HFFc6 (cell line): ENCODE data around the gene NUDT3. TPM values are rescaled to one million over a fixed set of nuclear protein-coding genes. Genes with fewer than 3 reads are reported as not detected.
A peak's percentile ranks its signal among the peaks of the same experiment; 100 is the strongest.

Experiments used
- DNase-seq: peaks from one replicate; pipeline ENCODE4 v3.0.0-alpha.2; 2018
- H3K27ac Mint-ChIP-seq: 2 replicates; pipeline ENCODE4 v1.8.0; 2020; ENCODE audit warnings: mild to moderate bottlenecking, mixed read lengths
- H3K27me3 Mint-ChIP-seq: 2 replicates; pipeline ENCODE4 v1.8.0; 2021; ENCODE audit warnings: mild to moderate bottlenecking, moderate library complexity, mixed read lengths; ENCODE audit not compliant: insufficient read depth
- H3K36me3 Mint-ChIP-seq: 2 replicates; pipeline ENCODE4 v1.8.0; 2021; ENCODE audit warnings: low read depth, mixed read lengths
- H3K4me1 Mint-ChIP-seq: 2 replicates; pipeline ENCODE4 v1.8.0; 2020; ENCODE audit warnings: low read depth, mixed read lengths
- H3K4me3 Mint-ChIP-seq: 2 replicates; pipeline ENCODE4 v1.8.0; 2020; ENCODE audit warnings: mild to moderate bottlenecking, moderate library complexity, mixed read lengths
- H3K9me3 Mint-ChIP-seq: 2 replicates; pipeline ENCODE4 v1.8.0; 2020; ENCODE audit warnings: mild to moderate bottlenecking, mixed read lengths
- long read RNA-seq: library from polyadenylated mRNA; unstranded; transcript quantifications from one replicate; pipeline ENCODE4 v2.0.0, GENCODE V29; 2019
- total RNA-seq, 6 experiments: library from RNA; stranded (reverse); fragmentation: NEBNext Ultra II Directional; extraction: Animal tissue kit (Norgen Biotek cat#: 25700); gene quantifications; 2 replicates in 1 of 6; 3 replicates in 5 of 6; pipeline ENCODE4 v1.2.3, GENCODE V29; 2021
- TF ChIP-seq, protein P1 (sequence below): fragments of 200-600 bp; sonication (generic); IDR thresholded peaks from 2 replicates; pipeline ENCODE4 v1.5.0; 2021; ENCODE audit warnings: antibody characterized with exemption, mild to moderate bottlenecking

NUDT3 gene
- 10 to 100 TPM; 11.3 to 18.9 (median 16.6) TPM for total RNA-seq
- long read RNA-seq, full-length matches to known transcripts, result 8 of 41 reads
- long read RNA-seq, partial matches to known transcripts, result 1 of 41 reads
- long read RNA-seq, other reads (novel, unspliced or antisense), result 32 of 41 reads

DNA sequence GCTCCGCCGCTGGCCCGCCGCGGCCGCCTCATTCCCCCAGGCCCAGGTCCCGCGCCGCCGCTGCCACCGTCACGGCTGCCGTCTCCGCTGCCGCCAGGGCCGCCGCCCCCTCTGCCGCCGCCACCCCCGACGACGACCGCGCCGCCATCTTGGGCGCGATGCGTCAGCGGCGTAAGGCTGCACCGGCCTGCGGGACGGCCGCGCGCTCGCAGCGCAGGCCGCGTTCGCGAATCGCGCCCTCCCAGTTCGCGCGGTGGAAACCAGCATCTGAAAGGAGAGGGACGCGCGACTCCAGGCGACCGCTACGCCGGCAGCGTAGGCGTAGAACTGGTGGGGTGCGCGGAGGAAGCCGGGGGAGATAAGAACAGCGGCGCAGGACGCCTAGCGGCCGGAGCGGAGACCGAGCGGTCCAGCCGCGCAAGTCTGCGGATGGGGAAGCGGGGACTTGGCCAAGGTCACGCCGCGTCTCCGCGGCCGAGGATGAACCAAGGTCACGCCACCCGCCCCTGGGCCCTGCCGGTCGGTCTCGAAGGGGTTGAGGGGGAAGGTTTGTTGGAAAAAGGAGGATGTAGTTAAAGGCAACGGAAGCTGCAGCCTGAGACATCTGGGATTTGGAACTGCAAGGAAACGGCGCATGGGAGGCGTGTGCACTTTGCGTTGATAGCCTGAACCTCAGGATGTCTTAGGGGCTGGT is at the start of gene NUDT3:
Gene NUDT3, minus strand, starts transcription at position 173 of the 694 bp plus-strand sequence. CDS start 307 bp downstream, outside the sequence.
- Mint-ChIP-seq H3K4me1 (peaks cover 23% of the 10 kb centered on the region), H3K27me3 (no peaks in the 10 kb centered on the region; the same call in 1 of the 2 replicates), H3K9me3 (peaks cover 11% of the 10 kb centered on the region), H3K36me3 (peaks cover 10% of the 10 kb centered on the region; the same call in 1 of the 2 replicates), H3K4me3 (no peak within 1 kb of the TSS; the same call in 1 of the 2 replicates), H3K27ac (peak within 1 kb of the TSS; percentile 72)
- TF ChIP-seq, protein P1, sequence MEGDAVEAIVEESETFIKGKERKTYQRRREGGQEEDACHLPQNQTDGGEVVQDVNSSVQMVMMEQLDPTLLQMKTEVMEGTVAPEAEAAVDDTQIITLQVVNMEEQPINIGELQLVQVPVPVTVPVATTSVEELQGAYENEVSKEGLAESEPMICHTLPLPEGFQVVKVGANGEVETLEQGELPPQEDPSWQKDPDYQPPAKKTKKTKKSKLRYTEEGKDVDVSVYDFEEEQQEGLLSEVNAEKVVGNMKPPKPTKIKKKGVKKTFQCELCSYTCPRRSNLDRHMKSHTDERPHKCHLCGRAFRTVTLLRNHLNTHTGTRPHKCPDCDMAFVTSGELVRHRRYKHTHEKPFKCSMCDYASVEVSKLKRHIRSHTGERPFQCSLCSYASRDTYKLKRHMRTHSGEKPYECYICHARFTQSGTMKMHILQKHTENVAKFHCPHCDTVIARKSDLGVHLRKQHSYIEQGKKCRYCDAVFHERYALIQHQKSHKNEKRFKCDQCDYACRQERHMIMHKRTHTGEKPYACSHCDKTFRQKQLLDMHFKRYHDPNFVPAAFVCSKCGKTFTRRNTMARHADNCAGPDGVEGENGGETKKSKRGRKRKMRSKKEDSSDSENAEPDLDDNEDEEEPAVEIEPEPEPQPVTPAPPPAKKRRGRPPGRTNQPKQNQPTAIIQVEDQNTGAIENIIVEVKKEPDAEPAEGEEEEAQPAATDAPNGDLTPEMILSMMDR, result peak; percentile 86
- peak; percentile 80 for DNase-seq

DNA sequence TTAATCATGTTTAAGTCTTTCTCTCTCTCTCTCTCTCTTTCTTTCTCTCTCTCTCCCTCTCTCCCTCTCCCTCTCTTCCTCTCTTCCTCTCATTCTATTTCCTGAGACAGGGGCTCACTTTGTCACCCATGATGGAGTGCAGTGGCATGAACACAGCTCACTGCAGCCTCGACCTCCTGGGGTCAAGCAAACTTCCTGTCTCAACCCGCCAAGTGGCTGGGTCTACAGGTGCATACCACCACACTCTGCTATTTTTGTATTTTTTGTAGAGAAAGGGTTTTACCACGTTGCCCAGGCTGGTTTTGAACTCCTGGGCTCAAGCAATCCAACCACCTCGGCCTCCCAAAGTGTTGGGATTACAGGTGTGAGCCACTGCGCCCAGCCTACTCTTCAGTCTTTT is 49.1 kb upstream of the NUDT3 start:
- no peak for DNase-seq
- no peak overlapping the region for H3K27ac Mint-ChIP-seq
- H3K4me3 Mint-ChIP-seq, result no peak overlapping the region
- TF ChIP-seq, protein P1, result no peak
- H3K27me3 Mint-ChIP-seq, result peaks cover 9% of the 10 kb centered on the region
- H3K36me3 Mint-ChIP-seq, result peaks cover 8% of the 10 kb centered on the region
- peaks cover 9% of the 10 kb centered on the region for H3K9me3 Mint-ChIP-seq
- no peaks in the 10 kb centered on the region for H3K4me1 Mint-ChIP-seq

DNA sequence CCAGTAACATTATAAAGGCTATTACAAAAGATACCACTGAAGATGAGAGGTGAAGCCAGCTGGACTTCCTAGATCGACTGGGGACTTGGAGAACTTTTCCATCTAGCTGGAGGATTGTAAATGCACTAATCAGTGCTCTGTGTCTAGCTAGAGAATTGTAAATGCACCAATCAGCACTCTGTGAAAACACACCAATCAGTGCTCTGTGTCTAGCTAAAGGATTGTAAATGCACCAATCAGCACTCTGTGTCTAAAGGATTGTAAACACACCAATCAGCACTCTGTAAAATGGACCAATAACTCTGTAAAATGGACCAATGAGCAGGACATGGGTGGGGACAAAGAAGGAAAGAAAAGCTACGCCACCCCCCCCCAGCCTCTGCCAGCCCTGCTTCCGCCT is 47.0 kb upstream of the NUDT3 start:
- no peak for DNase-seq
- Mint-ChIP-seq H3K27me3 (peaks cover 14% of the 10 kb centered on the region), H3K4me1 (no peaks in the 10 kb centered on the region), H3K27ac (no peak overlapping the region), H3K9me3 (peaks cover 9% of the 10 kb centered on the region), H3K36me3 (peaks cover 8% of the 10 kb centered on the region), H3K4me3 (no peak overlapping the region)
- TF ChIP-seq, protein P1, result no peak

DNA sequence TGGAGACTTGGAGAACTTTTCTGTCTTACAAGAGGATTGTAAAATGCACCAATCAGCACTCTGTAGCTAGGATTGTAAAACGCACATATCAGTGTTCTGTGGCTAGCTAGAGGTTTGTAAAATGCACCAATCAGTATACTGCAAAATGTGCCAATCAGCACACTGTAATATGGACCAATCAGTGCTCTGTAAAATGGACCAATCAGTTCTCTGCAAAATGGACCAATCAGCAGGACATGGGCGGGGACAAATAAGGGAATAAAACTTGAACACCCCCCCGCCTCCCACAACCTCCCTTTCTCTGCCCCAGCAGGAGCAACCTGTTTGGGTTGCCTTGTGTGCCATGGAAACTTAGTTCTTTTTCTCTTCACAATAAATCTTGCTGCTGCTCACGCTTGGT is 46.2 kb upstream of the NUDT3 start:
- TF ChIP-seq, protein P1, result no peak
- Mint-ChIP-seq H3K27ac (no peak overlapping the region), H3K27me3 (peaks cover 14% of the 10 kb centered on the region), H3K36me3 (peaks cover 8% of the 10 kb centered on the region), H3K9me3 (peaks cover 9% of the 10 kb centered on the region), H3K4me1 (no peaks in the 10 kb centered on the region), H3K4me3 (no peak overlapping the region)
- no peak for DNase-seq

DNA sequence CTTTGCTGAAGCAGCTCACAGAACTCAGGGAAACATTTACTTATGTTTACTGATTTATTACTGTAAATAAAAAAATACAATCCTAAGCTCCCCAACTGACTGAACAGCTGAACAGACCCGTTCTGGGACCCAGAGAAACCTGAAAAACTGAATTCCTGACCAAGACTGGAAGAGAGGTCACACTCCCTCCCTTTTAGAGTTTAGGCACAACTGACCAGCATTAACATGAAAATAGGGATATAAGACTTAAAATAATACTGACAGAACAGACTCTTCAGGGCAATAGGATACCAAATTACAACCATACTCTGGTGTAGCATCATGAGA is 45.1 kb upstream of the NUDT3 start:
- TF ChIP-seq, protein P1, result no peak
- no peak for DNase-seq
- Mint-ChIP-seq H3K4me1 (no peaks in the 10 kb centered on the region), H3K9me3 (peaks cover 9% of the 10 kb centered on the region), H3K4me3 (no peak overlapping the region), H3K27ac (no peak overlapping the region), H3K27me3 (peaks cover 12% of the 10 kb centered on the region), H3K36me3 (peaks cover 8% of the 10 kb centered on the region)
